Prostate gland (tissue), 2 donors: ENCODE measurements around the gene SOCS6.

ENCODE experiments used
- POLR2A ChIP-seq: fragments of 450-650 bp; IDR thresholded peaks from one replicate; pipeline ENCODE4 v1.6.1; 2016; ENCODE audit warnings: antibody characterized with exemption, mild to moderate bottlenecking
- TF ChIP-seq, protein P1 (sequence below), 4 experiments: fragments of 200-600 bp in 2 of 4; fragments of 450-650 bp in 2 of 4; sonication (generic) in 2 of 4; IDR thresholded peaks; 1 replicate in 3 of 4; 2 replicates in 1 of 4; pipeline ENCODE4 v1.5.1; 2016 to 2019; ENCODE audit warnings: antibody characterized with exemption in 4 of 4, mild to moderate bottlenecking in 2 of 4, moderate library complexity in 2 of 4

DNA sequence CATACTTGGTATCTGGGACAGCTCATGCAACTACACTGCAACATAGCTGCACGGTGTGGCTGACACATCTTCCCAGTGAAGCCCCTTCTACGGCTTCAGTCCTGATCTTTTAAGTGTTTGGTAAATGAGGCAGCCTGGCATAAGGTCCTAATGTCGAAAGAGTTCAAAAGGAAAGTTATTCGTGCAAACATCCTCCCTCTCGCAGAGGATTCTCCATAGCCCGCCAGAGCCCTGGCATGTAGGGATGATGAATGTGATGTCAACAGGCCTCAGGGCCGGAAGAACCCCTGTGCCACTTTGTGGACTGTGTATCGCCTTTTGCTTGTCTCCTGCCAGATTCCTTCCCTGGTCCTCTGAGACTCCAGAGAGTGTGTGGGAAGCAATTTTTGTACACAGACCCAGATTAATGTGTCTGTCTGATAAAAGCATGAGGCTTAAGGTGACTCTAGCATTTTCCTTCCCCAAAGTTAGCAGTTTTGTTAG is 88.5 kb downstream of the SOCS6 start:
- TF ChIP-seq, protein P1, sequence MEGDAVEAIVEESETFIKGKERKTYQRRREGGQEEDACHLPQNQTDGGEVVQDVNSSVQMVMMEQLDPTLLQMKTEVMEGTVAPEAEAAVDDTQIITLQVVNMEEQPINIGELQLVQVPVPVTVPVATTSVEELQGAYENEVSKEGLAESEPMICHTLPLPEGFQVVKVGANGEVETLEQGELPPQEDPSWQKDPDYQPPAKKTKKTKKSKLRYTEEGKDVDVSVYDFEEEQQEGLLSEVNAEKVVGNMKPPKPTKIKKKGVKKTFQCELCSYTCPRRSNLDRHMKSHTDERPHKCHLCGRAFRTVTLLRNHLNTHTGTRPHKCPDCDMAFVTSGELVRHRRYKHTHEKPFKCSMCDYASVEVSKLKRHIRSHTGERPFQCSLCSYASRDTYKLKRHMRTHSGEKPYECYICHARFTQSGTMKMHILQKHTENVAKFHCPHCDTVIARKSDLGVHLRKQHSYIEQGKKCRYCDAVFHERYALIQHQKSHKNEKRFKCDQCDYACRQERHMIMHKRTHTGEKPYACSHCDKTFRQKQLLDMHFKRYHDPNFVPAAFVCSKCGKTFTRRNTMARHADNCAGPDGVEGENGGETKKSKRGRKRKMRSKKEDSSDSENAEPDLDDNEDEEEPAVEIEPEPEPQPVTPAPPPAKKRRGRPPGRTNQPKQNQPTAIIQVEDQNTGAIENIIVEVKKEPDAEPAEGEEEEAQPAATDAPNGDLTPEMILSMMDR (IDR thresholded peaks at IDR 0.05): no peak
- TF ChIP-seq POLR2A: no peak
